Measurements from ENCODE around the gene POMGNT2.

Gene POMGNT2

GRCh38 chr3:43079536-43080332 is 26.1 kb downstream of the POMGNT2 start:
- no peak overlapping the region for H3K4me3 ChIP-seq (replicated peaks; ENCODE audit: low read depth, low read length)
- no peak for DNase-seq (ENCODE audit: extremely low read depth, low read depth)
- no peak for TF ChIP-seq CTCF (IDR thresholded peaks at IDR 0.05; ENCODE audit: low read depth, low read length, missing control alignments)

- H3K4me3 ChIP-seq (replicated peaks; ENCODE audit: low read depth, low read length) = no peak overlapping the region
- DNase-seq (ENCODE audit: extremely low read depth, low read depth) = no peak
- no peak for TF ChIP-seq CTCF (IDR thresholded peaks at IDR 0.05; ENCODE audit: low read depth, low read length, missing control alignments)
These were observed 28.2 kb downstream of the POMGNT2 start for GRCh38 chr3:43077707-43078106.

GRCh38 chr3:43077261-43077660 is 28.6 kb downstream of the POMGNT2 start:
- TF ChIP-seq CTCF (IDR thresholded peaks at IDR 0.05; ENCODE audit: low read depth, low read length, missing control alignments) = no peak
- H3K4me3 ChIP-seq (replicated peaks; ENCODE audit: low read depth, low read length) = no peak overlapping the region
- no peak for DNase-seq (ENCODE audit: extremely low read depth, low read depth)

GRCh38 chr3:43076857-43077256 is 29.0 kb downstream of the POMGNT2 start:
- no peak for TF ChIP-seq CTCF (IDR thresholded peaks at IDR 0.05; ENCODE audit: low read depth, low read length, missing control alignments)
- H3K4me3 ChIP-seq (replicated peaks; ENCODE audit: low read depth, low read length) = no peak overlapping the region
- DNase-seq (ENCODE audit: extremely low read depth, low read depth) = no peak

GRCh38 chr3:43075904-43076661 is 29.8 kb downstream of the POMGNT2 start:
- no peak overlapping the region for H3K4me3 ChIP-seq (replicated peaks; ENCODE audit: low read depth, low read length)
- no peak for DNase-seq (ENCODE audit: extremely low read depth, low read depth)
- TF ChIP-seq CTCF (IDR thresholded peaks at IDR 0.05; ENCODE audit: low read depth, low read length, missing control alignments) = no peak

GRCh38 chr3:43074901-43075689 is 30.8 kb downstream of the POMGNT2 start:
- no peak for TF ChIP-seq CTCF (IDR thresholded peaks at IDR 0.05; ENCODE audit: low read depth, low read length, missing control alignments)

More at GRCh38 chr3:43074901-43075689, 30.8 kb downstream of the POMGNT2 start:
- no peak for DNase-seq (ENCODE audit: extremely low read depth, low read depth)
- H3K4me3 ChIP-seq (replicated peaks; ENCODE audit: low read depth, low read length) = no peak overlapping the region
